Stimulated activated memory B cell treated with anti-CD40 and anti-IgM and Interleukin-4, amounts not matched to agents 10 μg/mL and 1 μg/mL and 100 μg/mL, for 72 hours (primary cell): Measurements from ENCODE around the gene TNRC6B.
"Not testable (repeated sequence)": the region's sequence is repeated elsewhere in the genome, so short reads cannot be mapped to it uniquely, and the experiment has no call there.

Experiments
- ATAC-seq: fragments of 150-1000 bp; cut with Tn5 transposase; 2 replicates; pipeline ENCODE4 v1.10.0; 2021
- H3K27ac Mint-ChIP-seq: one replicate; pipeline ENCODE4 v1.8.0; 2022; ENCODE audit warnings: mild to moderate bottlenecking, mixed read lengths
- H3K27me3 Mint-ChIP-seq: one replicate; pipeline ENCODE4 v1.8.0; 2022; ENCODE audit warnings: mixed read lengths
- H3K36me3 Mint-ChIP-seq: one replicate; pipeline ENCODE4 v1.8.0; 2022; ENCODE audit warnings: mixed read lengths
- H3K4me1 Mint-ChIP-seq: one replicate; pipeline ENCODE4 v1.8.0; 2022; ENCODE audit warnings: mixed read lengths
- H3K4me3 Mint-ChIP-seq: one replicate; pipeline ENCODE4 v1.8.0; 2022; ENCODE audit warnings: mild to moderate bottlenecking, moderate library complexity, mixed read lengths
- H3K9me3 Mint-ChIP-seq: one replicate; pipeline ENCODE4 v1.8.0; 2022; ENCODE audit warnings: mixed read lengths

The TNRC6B gene

GRCh38 chr22:40302149-40302548 is 124.4 kb downstream of the TNRC6B start:
- H3K4me3 Mint-ChIP-seq: no peak overlapping the region
- H3K27ac Mint-ChIP-seq: no peak overlapping the region
- no peaks in the 10 kb centered on the region for H3K4me1 Mint-ChIP-seq
- peaks cover 45% of the 10 kb centered on the region for H3K36me3 Mint-ChIP-seq
- no peaks in the 10 kb centered on the region for H3K27me3 Mint-ChIP-seq
- H3K9me3 Mint-ChIP-seq: no peaks in the 10 kb centered on the region
- no peak for ATAC-seq

- Mint-ChIP-seq H3K9me3 (no peaks in the 10 kb centered on the region), H3K27me3 (no peaks in the 10 kb centered on the region), H3K27ac (no peak overlapping the region), H3K4me3 (no peak overlapping the region), H3K36me3 (peaks cover 50% of the 10 kb centered on the region), H3K4me1 (no peaks in the 10 kb centered on the region)
- no peak for ATAC-seq
Observed at GRCh38 chr22:40305625-40306024, 127.9 kb downstream of the TNRC6B start.

- H3K27ac Mint-ChIP-seq: peak overlapping the region; percentile 3
- no peak overlapping the region for H3K4me3 Mint-ChIP-seq
- H3K27me3 Mint-ChIP-seq: no peaks in the 10 kb centered on the region
- H3K9me3 Mint-ChIP-seq: no peaks in the 10 kb centered on the region
- no peak for ATAC-seq
- no peaks in the 10 kb centered on the region for H3K4me1 Mint-ChIP-seq
- peaks cover 56% of the 10 kb centered on the region for H3K36me3 Mint-ChIP-seq
Observed at GRCh38 chr22:40308999-40309573, 131.4 kb downstream of the TNRC6B start.

GRCh38 chr22:40309631-40310030 is 131.9 kb downstream of the TNRC6B start:
- H3K27ac Mint-ChIP-seq: no peak overlapping the region
- no peaks in the 10 kb centered on the region for H3K9me3 Mint-ChIP-seq
- no peak overlapping the region for H3K4me3 Mint-ChIP-seq
- H3K27me3 Mint-ChIP-seq: no peaks in the 10 kb centered on the region
- ATAC-seq: no peak
- peaks cover 58% of the 10 kb centered on the region for H3K36me3 Mint-ChIP-seq
- H3K4me1 Mint-ChIP-seq: no peaks in the 10 kb centered on the region

- Mint-ChIP-seq H3K36me3 (peaks cover 57% of the 10 kb centered on the region), H3K4me1 (peaks cover 3% of the 10 kb centered on the region), H3K4me3 (no peak overlapping the region), H3K9me3 (no peaks in the 10 kb centered on the region), H3K27me3 (no peaks in the 10 kb centered on the region), H3K27ac (no peak overlapping the region)
- ATAC-seq: no peak
Observed at GRCh38 chr22:40310081-40310767, 132.5 kb downstream of the TNRC6B start.

GRCh38 chr22:40310768-40311120 is 133.0 kb downstream of the TNRC6B start:
- H3K27ac Mint-ChIP-seq: no peak overlapping the region
- peaks cover 59% of the 10 kb centered on the region for H3K36me3 Mint-ChIP-seq
- H3K27me3 Mint-ChIP-seq: no peaks in the 10 kb centered on the region
- no peak overlapping the region for H3K4me3 Mint-ChIP-seq
- no peak for ATAC-seq
- no peaks in the 10 kb centered on the region for H3K9me3 Mint-ChIP-seq
- H3K4me1 Mint-ChIP-seq: peaks cover 8% of the 10 kb centered on the region

- H3K4me3 Mint-ChIP-seq, H3K4me1 Mint-ChIP-seq, H3K9me3 Mint-ChIP-seq, ATAC-seq, H3K27ac Mint-ChIP-seq, H3K27me3 Mint-ChIP-seq: not testable (repeated sequence)
- peaks cover 65% of the 10 kb centered on the region for H3K36me3 Mint-ChIP-seq
Observed at GRCh38 chr22:40311646-40312045, 133.9 kb downstream of the TNRC6B start.

- H3K4me3 Mint-ChIP-seq: no peak overlapping the region
- peaks cover 69% of the 10 kb centered on the region for H3K36me3 Mint-ChIP-seq
Observed at GRCh38 chr22:40312050-40312449, 134.3 kb downstream of the TNRC6B start.

GRCh38 chr22:40313007-40313406 is 135.3 kb downstream of the TNRC6B start:
- Mint-ChIP-seq H3K4me1 (peaks cover 8% of the 10 kb centered on the region), H3K27ac (peak overlapping the region; percentile 60), H3K27me3 (no peaks in the 10 kb centered on the region), H3K4me3 (no peak overlapping the region), H3K36me3 (peaks cover 70% of the 10 kb centered on the region), H3K9me3 (no peaks in the 10 kb centered on the region)
- no peak for ATAC-seq

More at GRCh38 chr22:40312050-40312449, 134.3 kb downstream of the TNRC6B start:
- peaks cover 8% of the 10 kb centered on the region for H3K4me1 Mint-ChIP-seq
- no peaks in the 10 kb centered on the region for H3K9me3 Mint-ChIP-seq
- H3K27ac Mint-ChIP-seq: peak overlapping the region; percentile 60
- H3K27me3 Mint-ChIP-seq: no peaks in the 10 kb centered on the region
- ATAC-seq: no peak

GRCh38 chr22:40314041-40314440 is 136.3 kb downstream of the TNRC6B start:
- ATAC-seq: no peak
- Mint-ChIP-seq H3K36me3 (peaks cover 65% of the 10 kb centered on the region), H3K27ac (peak overlapping the region; percentile 6), H3K4me1 (peaks cover 8% of the 10 kb centered on the region), H3K4me3 (no peak overlapping the region), H3K27me3 (no peaks in the 10 kb centered on the region), H3K9me3 (no peaks in the 10 kb centered on the region)

GRCh38 chr22:40320687-40321086 is 143.0 kb downstream of the TNRC6B start:
- H3K27ac Mint-ChIP-seq: no peak overlapping the region
- H3K4me3 Mint-ChIP-seq: no peak overlapping the region
- H3K4me1 Mint-ChIP-seq: peaks cover 13% of the 10 kb centered on the region
- no peaks in the 10 kb centered on the region for H3K9me3 Mint-ChIP-seq
- no peak for ATAC-seq
- peaks cover 50% of the 10 kb centered on the region for H3K36me3 Mint-ChIP-seq
- no peaks in the 10 kb centered on the region for H3K27me3 Mint-ChIP-seq

- Mint-ChIP-seq H3K9me3 (no peaks in the 10 kb centered on the region), H3K4me3 (no peak overlapping the region), H3K36me3 (peaks cover 36% of the 10 kb centered on the region), H3K27me3 (no peaks in the 10 kb centered on the region), H3K27ac (no peak overlapping the region), H3K4me1 (peaks cover 13% of the 10 kb centered on the region)
- no peak for ATAC-seq
Observed at GRCh38 chr22:40322021-40322420, 144.3 kb downstream of the TNRC6B start.

GRCh38 chr22:40322818-40323447 is 145.2 kb downstream of the TNRC6B start:
- no peak for ATAC-seq
- H3K9me3 Mint-ChIP-seq: no peaks in the 10 kb centered on the region
- peaks cover 13% of the 10 kb centered on the region for H3K4me1 Mint-ChIP-seq
- H3K27ac Mint-ChIP-seq: no peak overlapping the region
- no peaks in the 10 kb centered on the region for H3K27me3 Mint-ChIP-seq
- peaks cover 35% of the 10 kb centered on the region for H3K36me3 Mint-ChIP-seq
- no peak overlapping the region for H3K4me3 Mint-ChIP-seq

GRCh38 chr22:40323681-40324171 is 146.0 kb downstream of the TNRC6B start:
- no peak for ATAC-seq
- H3K36me3 Mint-ChIP-seq: peaks cover 36% of the 10 kb centered on the region
- H3K27ac Mint-ChIP-seq: no peak overlapping the region
- no peaks in the 10 kb centered on the region for H3K9me3 Mint-ChIP-seq
- H3K4me1 Mint-ChIP-seq: peaks cover 13% of the 10 kb centered on the region
- no peak overlapping the region for H3K4me3 Mint-ChIP-seq
- no peaks in the 10 kb centered on the region for H3K27me3 Mint-ChIP-seq

GRCh38 chr22:40324468-40325305 is 147.0 kb downstream of the TNRC6B start:
- Mint-ChIP-seq H3K27ac (peak overlapping the region; percentile 2), H3K4me1 (peaks cover 13% of the 10 kb centered on the region), H3K36me3 (peaks cover 36% of the 10 kb centered on the region), H3K9me3 (no peaks in the 10 kb centered on the region), H3K27me3 (no peaks in the 10 kb centered on the region), H3K4me3 (no peak overlapping the region)
- ATAC-seq: no peak
